DND-41 (cell line): ENCODE measurements around the gene PLXDC1.

Experiments
- ATAC-seq: fragments of 200-7000 bp; cut with Tn5 transposase; 3 replicates; pipeline ENCODE4 v1.9.1; 2021; ENCODE audit warnings: low read depth; ENCODE audit not compliant: insufficient read depth
- DNase-seq: peaks from one replicate; pipeline ENCODE4 v3.0.0-alpha.2; 2020
- H2AFZ ChIP-seq: 2 replicates; pipeline ENCODE4 v1.6.0; 2012; ENCODE audit warnings: low read depth, low read length
- H3K27ac ChIP-seq: 2 replicates; pipeline ENCODE4 v1.5.1; 2012; ENCODE audit warnings: low read length, inconsistent platforms
- H3K27me3 ChIP-seq: fragments of 200-600 bp; sonication (generic); 2 replicates; pipeline ENCODE4 v1.6.0; 2012; ENCODE audit warnings: low read length, mild to moderate bottlenecking, inconsistent platforms; ENCODE audit not compliant: insufficient read depth, poor library complexity
- H3K36me3 ChIP-seq: 2 replicates; pipeline ENCODE4 v1.5.1; 2012; ENCODE audit warnings: low read length, inconsistent platforms; ENCODE audit not compliant: insufficient read depth
- H3K4me1 ChIP-seq: 2 replicates; pipeline ENCODE4 v1.5.1; 2012; ENCODE audit warnings: mild to moderate bottlenecking, low read length; ENCODE audit not compliant: insufficient read depth
- H3K4me2 ChIP-seq: 2 replicates; pipeline ENCODE4 v1.6.0; 2012; ENCODE audit warnings: mild to moderate bottlenecking, moderate library complexity, low read length, inconsistent platforms; ENCODE audit not compliant: insufficient read depth
- H3K4me3 ChIP-seq, 2 experiments: fragments of 200-600 bp in 1 of 2; shearing (Covaris generic) in 1 of 2; 2 replicates each; pipeline ENCODE4 v1.5.1; 2012 to 2016; ENCODE audit warnings: inconsistent platforms in 2 of 2, low read length in 2 of 2, mild to moderate bottlenecking in 2 of 2, low read depth in 1 of 2, moderate library complexity in 1 of 2
- H3K79me2 ChIP-seq: 2 replicates; pipeline ENCODE4 v1.6.0; 2012; ENCODE audit warnings: low read length, inconsistent platforms; ENCODE audit not compliant: insufficient read depth
- H3K9ac ChIP-seq: 2 replicates; pipeline ENCODE4 v1.6.0; 2012; ENCODE audit warnings: low read depth, mild to moderate bottlenecking, inconsistent platforms, low read length, moderate library complexity
- H3K9me3 ChIP-seq: 2 replicates; pipeline ENCODE4 v1.5.1; 2012; ENCODE audit warnings: low read length, moderate library complexity, mild to moderate bottlenecking, inconsistent platforms; ENCODE audit not compliant: insufficient read depth, severe bottlenecking
- H4K20me1 ChIP-seq: 2 replicates; pipeline ENCODE4 v1.6.0; 2012; ENCODE audit warnings: low read length; ENCODE audit not compliant: insufficient read depth
- CTCF ChIP-seq: IDR thresholded peaks from 2 replicates; pipeline ENCODE4 v1.5.1; 2012; ENCODE audit warnings: borderline replicate concordance, low read length, moderate library complexity, mild to moderate bottlenecking; ENCODE audit not compliant: poor library complexity, severe bottlenecking; ENCODE audit errors: extremely low read depth
- EZH2 ChIP-seq: IDR thresholded peaks from 3 replicates; pipeline ENCODE4 v1.6.1; 2012; ENCODE audit warnings: borderline replicate concordance, low read depth, mild to moderate bottlenecking, moderate library complexity, low read length, inconsistent platforms; ENCODE audit not compliant: severe bottlenecking

The PLXDC1 gene

DNA sequence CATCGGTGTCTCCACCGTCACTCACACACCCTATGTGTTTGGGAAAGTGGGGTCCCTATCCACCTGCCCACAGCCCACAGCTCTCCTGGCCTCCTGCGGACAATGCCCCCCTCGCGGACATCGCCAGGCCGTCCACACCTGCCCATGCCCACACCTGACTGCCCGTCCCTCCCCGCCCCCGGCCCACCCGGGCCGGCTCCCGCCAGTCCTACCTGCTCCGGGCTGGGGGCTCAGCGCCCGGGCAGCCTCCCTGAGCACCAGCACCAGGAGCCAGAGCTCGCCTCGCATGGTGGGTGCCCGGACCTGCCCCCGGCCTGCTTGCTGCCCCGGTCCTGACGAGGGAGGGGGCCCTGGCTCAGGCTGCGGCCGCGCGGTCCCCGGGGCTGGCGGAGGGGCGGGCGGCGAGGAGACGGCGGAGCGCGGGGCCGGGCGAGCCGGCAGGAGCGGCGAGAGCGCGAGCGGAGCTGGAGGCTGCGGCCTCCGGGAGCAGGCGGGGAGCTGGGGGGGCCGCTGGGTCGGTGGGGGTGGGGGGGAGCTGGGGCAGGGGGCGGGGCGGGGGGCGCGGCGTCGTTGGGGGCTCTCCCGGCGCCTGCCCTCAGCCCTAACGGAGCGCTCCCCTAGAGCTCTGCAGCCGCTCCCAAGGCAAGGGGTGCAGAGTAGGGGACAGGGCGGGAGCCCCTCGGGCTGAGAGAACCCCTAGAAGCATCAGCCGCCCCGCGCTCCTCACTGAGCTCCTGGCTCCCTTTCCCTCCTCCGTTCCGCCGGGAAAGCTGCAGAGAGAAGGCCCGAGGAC lies at the start of gene PLXDC1:
TSS of gene PLXDC1 (minus strand) at position 488 of the 793 bp plus-strand sequence. CDS start at position 288, 200 bp downstream.
- H3K79me2 ChIP-seq = no peaks in the 10 kb centered on the region
- peaks cover 33% of the 10 kb centered on the region for H3K4me1 ChIP-seq
- ATAC-seq (no peak), DNase-seq (no peak)
- H2AFZ ChIP-seq = peak within 1 kb of the TSS; percentile 99
- H3K9me3 ChIP-seq = no peaks in the 10 kb centered on the region
- H3K36me3 ChIP-seq = no peaks in the 10 kb centered on the region; the same call in 1 of the 2 replicates
- no peaks in the 10 kb centered on the region for H4K20me1 ChIP-seq
- H3K9ac ChIP-seq = peak within 1 kb of the TSS; percentile 84
- peak; percentile 32 for TF ChIP-seq EZH2
- TF ChIP-seq CTCF = no peak
- peak within 1 kb of the TSS; percentile 87 for H3K27ac ChIP-seq
- peak within 1 kb of the TSS; percentile 34 to 74; a peak in 3 of 4 replicates for H3K4me3 ChIP-seq
- H3K4me2 ChIP-seq = peak within 1 kb of the TSS; percentile 100
- peaks cover 20% of the 10 kb centered on the region for H3K27me3 ChIP-seq

DNA sequence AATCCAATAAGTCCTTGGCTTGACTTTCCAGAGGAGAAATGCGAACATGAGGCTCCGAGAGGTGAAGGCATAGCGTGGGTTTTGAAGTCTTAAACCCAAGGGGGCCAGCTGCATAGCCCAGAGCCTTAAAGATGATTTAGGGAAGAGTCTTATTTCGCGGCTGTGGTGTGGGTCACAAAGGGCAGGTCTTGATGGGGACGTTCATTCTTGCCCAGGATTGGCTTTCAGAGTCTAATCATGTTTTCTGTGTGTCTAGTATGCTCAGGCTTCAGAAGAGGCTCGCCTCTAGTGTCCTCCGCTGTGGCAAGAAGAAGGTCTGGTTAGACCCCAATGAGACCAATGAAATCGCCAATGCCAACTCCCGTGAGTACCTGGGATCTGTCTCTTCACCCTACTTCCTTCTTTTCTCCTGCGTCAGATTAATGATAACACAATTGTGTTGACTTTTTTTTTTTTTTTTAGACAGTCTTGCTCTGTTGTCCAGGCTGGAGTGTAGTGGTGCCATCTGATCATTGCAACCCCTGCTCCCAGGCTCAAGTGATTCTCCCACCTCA lies 49.6 kb upstream of the PLXDC1 start:
- peak overlapping the region; percentile 79 for H3K9ac ChIP-seq
- H3K36me3 ChIP-seq = peaks cover 49% of the 10 kb centered on the region
- DNase-seq (no peak), ATAC-seq (no peak)
- no peaks in the 10 kb centered on the region for H3K9me3 ChIP-seq
- TF ChIP-seq CTCF (no peak), EZH2 (no peak)
- peak overlapping the region; percentile 99 for H3K27ac ChIP-seq
- H3K4me3 ChIP-seq = peak overlapping the region; percentile 88 to 97
- H4K20me1 ChIP-seq = peaks cover 46% of the 10 kb centered on the region
- peak overlapping the region; percentile 87; the same call in 1 of the 2 replicates for H2AFZ ChIP-seq
- H3K4me2 ChIP-seq = peak overlapping the region; percentile 98
- H3K27me3 ChIP-seq = no peaks in the 10 kb centered on the region
- H3K79me2 ChIP-seq = peaks cover 48% of the 10 kb centered on the region
- peaks cover 52% of the 10 kb centered on the region for H3K4me1 ChIP-seq

DNA sequence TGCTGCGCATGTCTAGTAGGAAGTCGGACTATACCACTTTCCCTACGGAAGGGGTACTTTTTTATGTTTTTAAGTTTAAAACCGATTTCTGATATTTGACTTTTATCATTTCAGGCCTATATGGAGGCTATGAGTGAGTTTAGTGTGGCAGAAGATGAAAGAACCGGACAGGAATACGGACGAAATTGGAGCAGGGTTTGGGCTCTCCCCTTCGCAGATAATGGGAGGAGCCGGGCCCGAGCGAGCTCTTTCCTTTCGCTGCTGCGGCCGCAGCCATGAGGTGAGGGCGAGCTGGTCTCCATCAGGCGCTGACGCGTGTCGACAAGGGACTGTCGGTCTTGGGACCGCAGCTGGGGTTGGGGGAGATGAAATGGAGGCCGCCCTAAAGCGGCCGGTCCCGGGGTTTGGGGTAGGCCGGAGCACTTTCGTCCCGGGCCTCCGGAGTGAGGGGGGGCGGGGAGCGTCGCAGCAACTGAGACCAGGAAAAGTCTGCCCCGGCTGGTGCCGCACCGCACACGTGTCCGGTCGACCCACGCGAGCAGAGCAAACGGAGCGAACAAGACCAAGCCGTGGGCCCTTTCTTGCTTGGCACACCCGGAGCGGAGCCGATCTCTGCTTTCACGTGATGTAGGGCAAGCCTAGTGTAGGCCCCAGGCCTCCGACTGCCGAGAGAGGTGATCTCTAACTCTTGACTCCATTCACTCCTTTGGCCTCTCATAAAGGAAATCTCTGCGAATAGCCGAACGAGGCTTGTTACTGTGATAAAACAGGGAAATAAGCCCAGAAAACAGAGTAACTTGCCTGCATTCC lies 48.8 kb upstream of the PLXDC1 start, which contains the start of gene RPL19:
TSS of gene RPL19 (plus strand) at position 214 of the 810 bp plus-strand sequence. CDS start at position 276, 62 bp downstream.
- TF ChIP-seq EZH2 (no peak), CTCF (no peak)
- H2AFZ ChIP-seq = peak within 1 kb of the TSS; percentile 87
- peak within 1 kb of the TSS; percentile 99 for H3K27ac ChIP-seq
- H3K4me1 ChIP-seq = peaks cover 59% of the 10 kb centered on the region
- H3K27me3 ChIP-seq = no peaks in the 10 kb centered on the region
- peaks cover 55% of the 10 kb centered on the region for H3K79me2 ChIP-seq
- peaks cover 50% of the 10 kb centered on the region for H4K20me1 ChIP-seq
- H3K9me3 ChIP-seq = no peaks in the 10 kb centered on the region
- H3K36me3 ChIP-seq = peaks cover 49% of the 10 kb centered on the region
- peak within 1 kb of the TSS; percentile 88 to 97 for H3K4me3 ChIP-seq
- ATAC-seq (peak; percentile 60), DNase-seq (peak; percentile 82)
- H3K4me2 ChIP-seq = peak within 1 kb of the TSS; percentile 98
- peak within 1 kb of the TSS; percentile 79 for H3K9ac ChIP-seq
